DMS53 treated with DMSO at 0.1 percent for 48 hours (cell line): ENCODE data around the gene C1orf115.
"Not testable (repeated sequence)": the region's sequence is repeated elsewhere in the genome, so short reads cannot be mapped to it uniquely, and the experiment has no call there.

Source experiments
- DNase-seq: peaks from one replicate; lab custom pipeline; 2025; ENCODE audit not compliant: unreplicated experiment; lab: John Stamatoyannopoulos, UW

The C1orf115 gene

GRCh38 chr1:220692436-220693228 is 2.5 kb downstream of the C1orf115 start:
- DNase-seq: no peak

GRCh38 chr1:220694866-220695382 is 4.8 kb downstream of the C1orf115 start:
- DNase-seq: no peak

- DNase-seq: no peak
Observed at GRCh38 chr1:220695426-220695825, 5.3 kb downstream of the C1orf115 start.

- no peak for DNase-seq
Observed at GRCh38 chr1:220696226-220696862, 6.2 kb downstream of the C1orf115 start.

- no peak for DNase-seq
Observed at GRCh38 chr1:220696863-220697231, 6.7 kb downstream of the C1orf115 start.

GRCh38 chr1:220697326-220697725 is 7.2 kb downstream of the C1orf115 start:
- no peak for DNase-seq

GRCh38 chr1:220698607-220699016 is 8.4 kb downstream of the C1orf115 start:
- DNase-seq: no peak

GRCh38 chr1:220699044-220699443 is 8.9 kb downstream of the C1orf115 start:
- DNase-seq: no peak

- DNase-seq: no peak
Observed at GRCh38 chr1:220700556-220701179, 10.5 kb downstream of the C1orf115 start.

GRCh38 chr1:220701974-220702373 is 11.8 kb downstream of the C1orf115 start:
- DNase-seq: no peak

GRCh38 chr1:220702733-220703270 is 12.6 kb downstream of the C1orf115 start:
- no peak for DNase-seq

GRCh38 chr1:220703305-220703704 is 13.1 kb downstream of the C1orf115 start:
- DNase-seq: no peak

- DNase-seq: no peak
Observed at GRCh38 chr1:220705782-220706181, 15.6 kb downstream of the C1orf115 start.

- DNase-seq: no peak
Observed at GRCh38 chr1:220706480-220706879, 16.3 kb downstream of the C1orf115 start.

GRCh38 chr1:220707160-220707559 is 17.0 kb downstream of the C1orf115 start:
- no peak for DNase-seq

- DNase-seq: no peak
Observed at GRCh38 chr1:220708244-220708643, 18.1 kb downstream of the C1orf115 start.

- no peak for DNase-seq
Observed at GRCh38 chr1:220708936-220709801, 19.0 kb downstream of the C1orf115 start.

- DNase-seq: no peak
Observed at GRCh38 chr1:220710333-220710732, 20.2 kb downstream of the C1orf115 start.

- no peak for DNase-seq
Observed at GRCh38 chr1:220711056-220711809, 21.1 kb downstream of the C1orf115 start.

- DNase-seq: not testable (repeated sequence)
Observed at GRCh38 chr1:220715986-220716385, 25.8 kb downstream of the C1orf115 start.
